Endodermal cell (in vitro differentiated cells): ENCODE data around the gene SLC1A7. TPM values are rescaled to one million over a fixed set of nuclear protein-coding genes. Genes with fewer than 3 reads are reported as not detected.

ENCODE experiments used
- DNase-seq: peaks from one replicate; pipeline ENCODE4 v3.0.0-alpha.2; 2017
- H3K27ac ChIP-seq: 2 replicates; pipeline ENCODE4 v1.5.1; 2013; ENCODE audit warnings: mild to moderate bottlenecking, low read depth, low read length, moderate library complexity
- H3K27me3 ChIP-seq: 2 replicates; pipeline ENCODE4 v1.6.1; 2013; ENCODE audit warnings: mild to moderate bottlenecking, low read length, moderate library complexity; ENCODE audit not compliant: insufficient read depth, control insufficient read depth, poor library complexity, severe bottlenecking
- H3K36me3 ChIP-seq: 2 replicates; pipeline ENCODE4 v1.7.0; 2013; ENCODE audit warnings: mild to moderate bottlenecking, low read length, moderate library complexity; ENCODE audit not compliant: control insufficient read depth, insufficient read depth
- H3K4me1 ChIP-seq: one replicate; pipeline ENCODE4 v1.7.0; 2013; ENCODE audit warnings: low read length; ENCODE audit not compliant: control insufficient read depth, insufficient read depth
- H3K4me3 ChIP-seq: 2 replicates; pipeline ENCODE4 v1.5.1; 2013; ENCODE audit warnings: mild to moderate bottlenecking, low read length, moderate library complexity
- H3K9ac ChIP-seq: 2 replicates; pipeline ENCODE4 v1.6.1; 2013; ENCODE audit warnings: mild to moderate bottlenecking, low read length, moderate library complexity; ENCODE audit not compliant: poor library complexity, severe bottlenecking; ENCODE audit errors: extremely low read depth
- H3K9me3 ChIP-seq: 2 replicates; pipeline ENCODE4 v1.6.1; 2013; ENCODE audit warnings: mild to moderate bottlenecking, low read length, moderate library complexity; ENCODE audit not compliant: control insufficient read depth
- H3K27ac Mint-ChIP-seq: 2 replicates; pipeline ENCODE4 v1.8.0; 2020; ENCODE audit warnings: mixed read lengths
- H3K27me3 Mint-ChIP-seq: 2 replicates; pipeline ENCODE4 v1.8.0; 2021; ENCODE audit warnings: mild to moderate bottlenecking, mixed read lengths; ENCODE audit not compliant: insufficient read depth
- H3K36me3 Mint-ChIP-seq: 2 replicates; pipeline ENCODE4 v1.8.0; 2020; ENCODE audit warnings: low read depth, mixed read lengths
- H3K4me1 Mint-ChIP-seq: 2 replicates; pipeline ENCODE4 v1.8.0; 2020; ENCODE audit warnings: mixed read lengths
- H3K4me3 Mint-ChIP-seq: 2 replicates; pipeline ENCODE4 v1.8.0; 2020; ENCODE audit warnings: mild to moderate bottlenecking, moderate library complexity, mixed read lengths
- H3K9me3 Mint-ChIP-seq: 2 replicates; pipeline ENCODE4 v1.8.0; 2020; ENCODE audit warnings: mild to moderate bottlenecking, mixed read lengths
- CTCF ChIP-seq: fragments of 200-600 bp; sonication (generic); conservative IDR thresholded peaks from 2 replicates; pipeline ENCODE4 v1.5.0; 2021; ENCODE audit warnings: antibody characterized with exemption, mild to moderate bottlenecking
- WGBS, 2 experiments: methylation state at CpG; one replicate each; pipeline versions ENCODE4 v1.1.5 to v1.1.7; 2013; ENCODE audit warnings: missing lambda C conversion rate in 2 of 2, mixed read lengths in 1 of 2; ENCODE audit not compliant: insufficient coverage in 1 of 2, insufficient read length in 1 of 2; 5-methylcytosine and 5-hydroxymethylcytosine counted together
- total RNA-seq, 2 donors: library from RNA; stranded (reverse); fragmentation: NEBNext Ultra II Directional in 1 of 2; extraction: Animal tissue kit (Norgen Biotek cat#: 25700) in 1 of 2; gene quantifications; 2 replicates in 1 of 2; 3 replicates in 1 of 2; pipeline ENCODE4 v1.2.1, GENCODE V29; 2021

The SLC1A7 gene
- total RNA-seq, 2 donors from 2014 or later: 1.7 to 2.3 TPM

- WGBS, 2 experiments: 80 to 97% methylated on average over 1 to 2 of the region's 2 CpGs
- no peak overlapping the region for H3K4me3 Mint-ChIP-seq
- peaks cover 5% of the 10 kb centered on the region for H3K4me1 Mint-ChIP-seq
- H3K36me3 Mint-ChIP-seq: no peaks in the 10 kb centered on the region
- no peak overlapping the region for H3K9ac ChIP-seq
- peaks cover 3% of the 10 kb centered on the region for H3K4me1 ChIP-seq
- no peaks in the 10 kb centered on the region for H3K9me3 ChIP-seq
- no peak for TF ChIP-seq CTCF
- H3K4me3 ChIP-seq: no peak overlapping the region
- no peak overlapping the region for H3K27ac ChIP-seq
- no peaks in the 10 kb centered on the region for H3K9me3 Mint-ChIP-seq
- no peak for DNase-seq
- H3K36me3 ChIP-seq: no peaks in the 10 kb centered on the region
- peaks cover 54% of the 10 kb centered on the region for H3K27me3 ChIP-seq
- peaks cover 41% of the 10 kb centered on the region for H3K27me3 Mint-ChIP-seq
- no peak overlapping the region for H3K27ac Mint-ChIP-seq
These were observed 74.6 kb downstream of the SLC1A7 start for GRCh38 chr1:53067886-53068285.

- Mint-ChIP-seq H3K4me1 (peaks cover 5% of the 10 kb centered on the region), H3K27me3 (peaks cover 49% of the 10 kb centered on the region), H3K27ac (no peak overlapping the region), H3K4me3 (no peak overlapping the region), H3K36me3 (no peaks in the 10 kb centered on the region), H3K9me3 (no peaks in the 10 kb centered on the region)
- Histone ChIP-seq H3K4me1 (peaks cover 7% of the 10 kb centered on the region), H3K27ac (no peak overlapping the region), H3K9me3 (no peaks in the 10 kb centered on the region), H3K4me3 (no peak overlapping the region), H3K27me3 (peaks cover 61% of the 10 kb centered on the region), H3K36me3 (no peaks in the 10 kb centered on the region), H3K9ac (no peak overlapping the region)
- WGBS, 2 experiments: 86 to 93% methylated on average over 4 to 13 of the region's 13 CpGs
- TF ChIP-seq CTCF: no peak
- peak; percentile 39 for DNase-seq
These were observed 75.3 kb downstream of the SLC1A7 start for GRCh38 chr1:53066891-53067738.

GRCh38 chr1:53066488-53066887, 76.0 kb downstream of the SLC1A7 start:
- no peak for TF ChIP-seq CTCF
- Histone ChIP-seq H3K9me3 (no peaks in the 10 kb centered on the region), H3K4me1 (peaks cover 7% of the 10 kb centered on the region), H3K4me3 (no peak overlapping the region), H3K27ac (no peak overlapping the region), H3K9ac (no peak overlapping the region), H3K36me3 (no peaks in the 10 kb centered on the region), H3K27me3 (peaks cover 68% of the 10 kb centered on the region)
- no peak for DNase-seq
- Mint-ChIP-seq H3K9me3 (no peaks in the 10 kb centered on the region), H3K27ac (no peak overlapping the region), H3K36me3 (no peaks in the 10 kb centered on the region), H3K4me1 (peaks cover 5% of the 10 kb centered on the region), H3K4me3 (no peak overlapping the region), H3K27me3 (peaks cover 51% of the 10 kb centered on the region)
- 93 to 100% methylated on average over 2 to 6 of the region's 6 CpGs for WGBS, 2 experiments
